Stimulated activated naive CD8-positive, alpha-beta T cell treated with anti-CD3 and anti-CD28 coated beads, Interleukin-15, Interleukin-2, amounts not matched to agents 100 U/mL and 50 U/mL, for 24 hours (primary cell): ENCODE data around the gene QRSL1.
A peak's percentile ranks its signal among the peaks of the same experiment; 100 is the strongest.
"Not testable (repeated sequence)": the region's sequence is repeated elsewhere in the genome, so short reads cannot be mapped to it uniquely, and the experiment has no call there.

Source experiments
- ATAC-seq: fragments of 150-1000 bp; cut with Tn5 transposase; one replicate; pipeline ENCODE4 v1.10.0; 2021
- DNase-seq: peaks from one replicate; pipeline ENCODE4 v3.0.0; 2021

The QRSL1 gene

DNA sequence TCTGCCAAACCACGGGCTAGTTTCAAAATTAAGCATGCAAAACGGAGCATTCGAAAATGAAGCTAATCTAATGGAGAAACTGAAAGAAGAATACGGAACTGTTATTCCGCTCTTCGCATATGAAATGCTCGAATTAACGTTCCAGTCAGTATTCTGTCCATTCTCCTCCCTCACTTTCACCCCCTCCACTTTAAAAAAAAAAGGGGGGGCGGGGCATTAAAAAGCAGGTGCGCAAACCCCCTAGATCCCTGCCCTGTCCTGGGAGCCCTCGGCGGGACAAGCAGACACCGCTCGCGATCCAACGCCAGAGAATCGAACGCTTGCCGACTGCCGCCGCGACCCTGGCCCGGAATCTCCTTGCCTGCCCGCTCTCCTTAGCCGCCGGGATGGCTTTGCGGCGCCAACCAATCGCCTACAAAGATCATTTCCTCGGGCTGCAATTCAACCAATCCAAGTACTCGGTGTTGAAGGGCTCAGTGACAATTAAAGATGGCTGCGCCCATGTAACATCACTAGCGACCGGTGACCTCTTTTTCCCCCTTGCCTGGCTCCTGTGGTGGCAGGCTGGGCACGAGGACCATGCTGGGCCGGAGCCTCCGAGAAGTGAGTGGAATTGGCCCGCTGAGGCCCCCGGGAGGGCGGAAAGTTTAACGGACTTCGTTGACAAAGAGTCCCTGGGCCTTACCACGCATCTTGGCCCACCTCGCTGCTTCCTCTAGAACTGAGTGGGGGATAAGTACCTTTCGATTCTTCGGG, at the start of gene QRSL1, which contains the start of gene RTN4IP1:
Gene QRSL1 (plus strand): TSS at position 476 of the 756 bp plus-strand sequence. CDS start 104 bp downstream, at position 580.
Gene RTN4IP1 (minus strand): TSS at position 396 of the 756 bp plus-strand sequence. CDS start 477 bp downstream, outside the sequence.
- peak; percentile 95 for ATAC-seq

GRCh38 chr6:106581468-106581867, 47.9 kb upstream of the QRSL1 start:
- ATAC-seq = no peak
- no peak for DNase-seq

More for the DNA sequence above, at the start of gene QRSL1, which contains the start of gene RTN4IP1:
- DNase-seq = peak; percentile 83

- no peak for DNase-seq
- no peak for ATAC-seq
Observed at GRCh38 chr6:106586815-106587415, 42.5 kb upstream of the QRSL1 start.

- DNase-seq, ATAC-seq: not testable (repeated sequence)
Observed at GRCh38 chr6:106588937-106589336, 40.4 kb upstream of the QRSL1 start.

DNA sequence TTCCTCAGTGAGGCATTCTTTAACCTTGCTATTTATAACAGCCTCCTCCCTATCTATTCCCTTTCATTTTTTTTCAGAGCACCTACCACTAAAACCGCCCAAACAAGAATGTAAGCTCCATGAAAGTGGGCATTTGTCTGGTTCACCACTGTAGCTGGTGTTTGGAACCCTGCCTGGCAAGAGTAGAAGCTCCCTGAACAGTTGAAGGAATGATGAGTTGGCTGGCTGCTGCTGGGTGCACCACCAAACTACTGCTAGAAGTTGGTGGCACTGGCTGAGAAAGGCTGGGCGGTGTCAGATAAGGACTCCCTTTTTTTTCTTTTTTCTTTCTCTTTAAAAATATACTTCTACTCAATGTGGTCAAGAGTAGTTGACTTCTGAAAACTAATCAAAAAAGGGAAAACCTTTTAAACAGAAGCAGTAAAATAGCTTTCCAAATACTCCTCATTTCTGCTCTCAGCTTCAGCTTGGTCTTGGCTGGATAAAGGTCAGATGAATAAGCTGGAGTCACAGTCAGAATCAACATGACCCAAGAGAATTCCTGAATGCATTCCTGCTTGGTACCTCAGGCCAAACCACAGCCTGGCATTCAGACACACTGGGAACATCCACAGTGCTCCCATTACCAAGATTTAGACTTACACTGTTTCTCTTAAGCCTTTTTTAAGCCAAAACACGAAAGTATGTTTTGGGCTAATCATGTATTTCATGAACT, 38.1 kb upstream of the QRSL1 start:
- DNase-seq (no peak), ATAC-seq (no peak)

GRCh38 chr6:106599440-106599839, 29.9 kb upstream of the QRSL1 start:
- DNase-seq (no peak), ATAC-seq (no peak)

GRCh38 chr6:106600329-106600728, 29.0 kb upstream of the QRSL1 start:
- ATAC-seq (no peak), DNase-seq (no peak)

DNA sequence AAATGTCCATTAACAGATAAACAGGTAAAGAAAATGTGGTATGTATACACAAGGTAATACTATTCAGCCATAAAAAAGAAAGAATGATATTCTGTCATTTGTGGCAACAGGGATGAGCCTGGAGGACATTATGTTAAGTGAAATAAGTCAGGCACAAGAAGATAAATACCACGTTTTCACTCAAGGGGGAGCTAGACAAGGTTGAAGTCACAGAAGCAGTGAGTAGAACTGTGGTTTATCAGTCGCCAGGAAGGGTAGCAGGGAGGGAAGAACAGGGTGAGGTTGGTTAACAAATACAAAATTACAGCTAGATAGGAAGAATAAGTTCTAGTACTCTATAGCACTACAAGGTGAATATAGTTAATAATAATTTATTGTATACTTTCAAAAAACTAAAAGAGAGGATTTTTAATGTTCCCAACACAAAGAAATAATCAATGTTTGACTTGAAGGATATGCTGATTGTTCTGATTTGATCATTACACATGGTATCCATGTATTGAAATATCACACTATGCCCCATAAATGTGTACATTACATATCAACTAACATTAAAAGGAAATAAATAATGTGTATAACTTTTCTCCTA, 21.2 kb upstream of the QRSL1 start:
- ATAC-seq (peak; percentile 63), DNase-seq (peak; percentile 11)

GRCh38 chr6:106609699-106610098, 19.7 kb upstream of the QRSL1 start:
- DNase-seq (no peak), ATAC-seq (no peak)

- ATAC-seq = no peak
- no peak for DNase-seq
Observed at GRCh38 chr6:106611030-106611429, 18.3 kb upstream of the QRSL1 start.

GRCh38 chr6:106612671-106613416, 16.5 kb upstream of the QRSL1 start:
- ATAC-seq (peak; percentile 19), DNase-seq (no peak)

GRCh38 chr6:106613590-106613989, 15.8 kb upstream of the QRSL1 start:
- ATAC-seq (no peak), DNase-seq (no peak)

- ATAC-seq = no peak
Observed at GRCh38 chr6:106614166-106614565, 15.2 kb upstream of the QRSL1 start.

DNA sequence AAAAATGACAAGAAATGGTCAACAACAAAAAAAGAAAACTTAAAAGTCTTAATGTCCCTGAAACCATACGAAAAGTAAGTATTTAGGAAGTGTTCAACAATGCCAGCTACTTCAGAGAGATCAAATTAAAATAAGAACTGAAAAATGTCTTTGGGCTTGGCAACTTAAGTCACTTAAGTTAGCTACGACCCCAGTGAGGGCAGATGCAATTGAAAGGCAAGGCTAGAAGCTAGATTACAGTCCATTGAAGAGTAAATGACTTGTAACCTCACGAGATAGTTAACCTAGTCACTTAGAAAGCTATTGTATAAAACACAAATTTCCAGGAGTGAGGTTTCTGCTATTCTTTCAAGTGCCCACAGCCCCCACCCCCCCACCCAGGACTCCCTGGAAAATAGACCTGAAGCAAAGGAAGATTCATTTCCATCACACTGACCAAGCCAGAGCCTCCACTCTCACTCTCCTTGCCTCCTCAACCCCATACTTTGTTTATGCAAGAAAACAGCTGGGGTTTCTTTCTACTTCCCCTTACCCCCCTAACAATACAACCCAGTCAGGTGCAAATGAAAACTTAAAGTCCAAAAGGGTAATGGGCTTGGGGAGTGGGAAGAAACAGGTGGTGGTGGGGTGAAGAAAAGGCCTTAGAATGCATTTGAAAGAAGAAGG, 14.7 kb upstream of the QRSL1 start:
- no peak for ATAC-seq
- no peak for DNase-seq

More at GRCh38 chr6:106614166-106614565, 15.2 kb upstream of the QRSL1 start:
- no peak for DNase-seq

DNA sequence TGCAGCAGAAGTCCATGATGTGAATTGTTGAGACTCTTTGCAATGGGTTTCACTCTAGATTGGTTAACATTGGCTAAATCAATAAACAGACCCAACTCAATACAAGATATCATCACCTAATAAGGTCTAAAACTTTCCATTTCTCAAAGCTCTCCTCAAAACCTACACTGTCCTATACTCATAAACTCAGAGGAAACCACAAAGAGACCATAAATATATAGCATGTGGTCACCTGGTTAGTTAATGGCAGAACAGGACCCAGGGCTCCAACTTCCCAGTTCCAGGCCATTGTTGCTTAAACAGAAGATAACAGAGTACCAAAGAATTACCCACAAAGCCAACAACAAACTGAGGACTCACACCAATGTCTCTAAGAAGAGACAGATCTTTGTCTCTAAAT, 12.1 kb upstream of the QRSL1 start:
- ATAC-seq (no peak), DNase-seq (no peak)

GRCh38 chr6:106617857-106618256, 11.5 kb upstream of the QRSL1 start:
- no peak for ATAC-seq

DNA sequence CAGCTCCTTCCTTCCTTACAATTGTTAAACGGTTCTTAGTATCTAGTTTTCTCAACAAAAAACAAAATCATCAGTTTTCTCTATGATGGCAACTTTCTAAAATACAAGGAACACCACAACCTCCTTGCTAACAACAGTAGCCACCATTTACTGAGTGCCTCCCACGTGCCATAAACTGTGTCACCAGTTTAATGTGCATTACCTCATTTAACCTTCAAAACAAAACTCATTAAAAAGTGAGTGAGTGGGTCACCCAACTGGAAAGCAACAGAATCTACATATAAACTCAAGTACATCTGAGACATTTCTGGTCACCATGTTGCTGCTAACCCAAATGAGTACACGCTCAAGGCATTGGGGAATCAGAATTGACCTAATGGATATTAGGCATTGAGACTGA, 11.1 kb upstream of the QRSL1 start:
- DNase-seq (no peak), ATAC-seq (no peak)

More at GRCh38 chr6:106617857-106618256, 11.5 kb upstream of the QRSL1 start:
- no peak for DNase-seq

GRCh38 chr6:106619223-106619622, 10.2 kb upstream of the QRSL1 start:
- ATAC-seq = no peak
- DNase-seq = no peak

- DNase-seq (no peak), ATAC-seq (no peak)
Observed at GRCh38 chr6:106620931-106621672, 8.3 kb upstream of the QRSL1 start.

GRCh38 chr6:106622412-106622811, 7.0 kb upstream of the QRSL1 start:
- no peak for ATAC-seq
- DNase-seq = no peak
